Activated CD4-positive, alpha-beta T cell treated with anti-CD3 and anti-CD28 coated beads, Interleukin-2, amount 50 U/mL, for 24 hours (primary cell): ENCODE measurements around the gene ADAMTSL4.

Source experiments
- DNase-seq, 2 donors: peaks; one replicate each; pipeline ENCODE4 v3.0.0-alpha.2; 2020; ENCODE audit warnings: low read depth in 1 of 2, low spot score in 1 of 2

The ADAMTSL4 gene

GRCh38 chr1:150548632-150549495 lies at the start of gene ADAMTSL4:
Gene ADAMTSL4 (plus strand): TSS chr1:150549408. CDS start chr1:150552289, 2,881 bp downstream.
- DNase-seq, result no peak

DNA sequence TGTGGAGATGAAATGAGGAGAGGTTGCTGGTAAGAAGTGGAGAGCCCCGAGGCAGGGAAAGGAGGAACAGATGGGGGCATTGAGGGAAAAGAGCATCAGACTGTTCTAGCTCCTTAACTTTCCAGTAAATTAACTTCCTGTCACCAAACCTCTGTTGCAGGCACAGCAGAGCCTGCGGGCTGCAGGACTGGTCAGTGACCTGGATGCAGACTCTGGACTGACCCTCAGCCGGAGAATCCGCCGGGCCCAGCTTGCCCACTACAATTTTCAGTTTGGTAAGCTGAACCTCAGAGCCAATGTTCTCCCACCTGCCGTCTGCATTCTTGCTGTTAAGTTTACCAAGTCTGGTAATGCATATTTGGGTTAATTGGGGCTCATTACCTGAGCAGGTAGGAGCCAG lies 43.8 kb upstream of the ADAMTSL4 start:
- no peak for DNase-seq

- DNase-seq, result no peak
These were observed 41.0 kb upstream of the ADAMTSL4 start, which contains the start of gene ECM1 for GRCh38 chr1:150507912-150508864. Gene ECM1 (plus strand): TSS chr1:150508109. CDS start chr1:150508210, 101 bp downstream.

- no peak for DNase-seq
These were observed 40.2 kb upstream of the ADAMTSL4 start for GRCh38 chr1:150508982-150509381.

DNA sequence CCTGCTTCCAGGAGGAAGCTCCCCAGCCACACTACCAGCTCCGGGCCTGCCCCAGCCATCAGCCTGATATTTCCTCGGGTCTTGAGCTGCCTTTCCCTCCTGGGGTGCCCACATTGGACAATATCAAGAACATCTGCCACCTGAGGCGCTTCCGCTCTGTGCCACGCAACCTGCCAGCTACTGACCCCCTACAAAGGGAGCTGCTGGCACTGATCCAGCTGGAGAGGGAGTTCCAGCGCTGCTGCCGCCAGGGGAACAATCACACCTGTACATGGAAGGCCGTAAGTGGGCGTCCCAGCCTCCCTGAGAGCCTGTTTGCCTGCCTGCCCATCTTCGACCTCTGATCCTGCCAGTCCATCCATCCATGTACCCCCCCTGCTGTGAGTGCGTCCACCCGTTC lies 37.7 kb upstream of the ADAMTSL4 start:
- no peak for DNase-seq

- no peak for DNase-seq
These were observed 37.1 kb upstream of the ADAMTSL4 start for GRCh38 chr1:150511985-150512660.

DNA sequence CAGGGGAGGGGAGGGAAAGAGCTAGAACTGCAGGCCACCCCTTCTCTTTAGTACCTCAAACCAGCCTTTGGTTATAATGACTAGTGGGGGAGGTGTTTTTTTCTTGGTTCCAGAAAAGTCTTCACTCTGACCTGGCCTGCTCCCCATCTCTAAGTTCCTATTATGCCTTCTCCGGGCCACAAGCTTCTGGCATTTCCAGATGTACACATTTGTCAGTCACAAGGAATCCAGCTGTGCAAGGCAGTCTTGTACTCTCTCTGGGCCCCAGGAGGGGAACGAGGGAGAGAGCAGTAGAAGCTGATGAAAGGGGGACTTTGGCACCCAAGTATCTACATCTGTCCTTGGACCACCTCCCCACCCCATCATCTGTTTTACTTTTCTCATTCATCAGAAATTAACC lies 36.4 kb upstream of the ADAMTSL4 start:
- no peak for DNase-seq

DNA sequence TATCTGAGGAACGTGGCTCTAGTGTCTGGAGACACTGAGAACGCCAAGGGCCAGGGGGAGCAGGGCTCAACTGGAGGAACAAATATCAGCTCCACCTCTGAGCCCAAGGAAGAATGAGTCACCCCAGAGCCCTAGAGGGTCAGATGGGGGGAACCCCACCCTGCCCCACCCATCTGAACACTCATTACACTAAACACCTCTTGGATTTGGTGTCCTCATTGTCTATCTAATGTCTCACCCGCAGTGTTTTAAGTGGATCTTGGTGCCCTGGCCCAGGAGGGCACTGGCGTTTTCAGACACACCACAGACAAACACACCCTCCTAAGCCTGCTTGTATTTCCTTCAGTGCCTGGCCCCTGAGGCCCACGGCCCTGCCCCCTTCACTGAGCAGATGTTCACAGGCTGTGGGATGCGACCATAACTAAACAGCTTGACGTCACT lies 35.8 kb upstream of the ADAMTSL4 start:
- DNase-seq, result no peak

DNA sequence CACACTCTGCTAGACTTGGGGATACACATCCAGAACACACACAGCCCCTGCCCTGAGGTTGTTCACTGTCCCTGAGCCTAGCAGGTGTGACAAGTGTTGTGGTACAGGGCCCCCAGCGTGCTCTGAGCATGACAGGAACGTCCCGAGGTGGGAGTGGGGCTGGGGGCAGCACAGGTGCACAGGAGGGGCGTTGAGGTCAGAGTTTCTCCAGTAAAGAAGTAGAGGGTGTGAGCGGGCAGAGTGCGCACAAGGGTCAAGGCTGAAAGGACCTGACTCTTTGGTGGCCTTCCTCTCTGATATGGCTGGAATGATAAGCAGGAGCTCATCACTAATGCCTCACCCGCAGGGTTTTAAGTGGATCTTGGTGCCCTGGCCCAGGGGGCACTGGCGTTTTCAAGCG lies 34.9 kb upstream of the ADAMTSL4 start:
- no peak for DNase-seq

- DNase-seq, result no peak
These were observed 34.3 kb upstream of the ADAMTSL4 start for GRCh38 chr1:150514913-150515327.

DNA sequence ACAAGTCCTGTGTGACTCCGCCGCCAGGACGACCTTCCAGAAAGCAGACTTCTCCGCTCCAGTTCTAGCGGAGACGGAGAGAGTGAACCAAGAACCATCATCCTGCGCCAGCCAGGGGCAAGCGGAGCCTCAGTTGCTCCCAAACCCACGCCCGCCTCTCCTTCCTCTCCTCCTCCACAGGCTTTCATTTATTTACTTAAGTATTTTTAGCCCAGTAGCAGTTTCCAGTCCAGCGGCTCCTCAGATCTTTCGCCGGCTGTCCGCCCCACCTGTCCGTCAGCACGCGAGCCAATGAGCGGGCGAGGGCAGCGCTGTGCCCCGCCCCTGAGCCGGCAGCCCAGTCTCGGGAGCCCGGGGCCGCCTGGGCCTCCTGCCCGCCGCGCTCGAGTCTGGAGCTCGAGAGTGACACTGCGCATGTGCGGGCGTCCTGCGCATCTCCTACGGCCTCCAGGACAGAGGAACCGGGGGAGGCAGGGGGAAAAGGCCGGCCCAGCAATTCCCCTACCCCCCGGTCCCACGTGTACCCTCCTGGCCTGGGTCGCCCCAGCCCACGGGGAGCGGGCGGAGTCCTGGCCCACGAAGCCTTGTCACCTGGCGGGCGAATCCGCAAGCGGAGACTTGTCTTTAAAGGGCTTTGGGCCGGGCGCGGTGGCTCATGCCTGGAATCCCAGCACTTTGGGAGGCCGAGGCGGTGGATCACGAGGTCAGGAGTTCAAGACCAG lies 33.7 kb upstream of the ADAMTSL4 start, which contains the start of gene FALEC:
FALEC (plus strand) TSS at position 425 of the 722 bp plus-strand sequence.
- peak; percentile 86 for DNase-seq

DNA sequence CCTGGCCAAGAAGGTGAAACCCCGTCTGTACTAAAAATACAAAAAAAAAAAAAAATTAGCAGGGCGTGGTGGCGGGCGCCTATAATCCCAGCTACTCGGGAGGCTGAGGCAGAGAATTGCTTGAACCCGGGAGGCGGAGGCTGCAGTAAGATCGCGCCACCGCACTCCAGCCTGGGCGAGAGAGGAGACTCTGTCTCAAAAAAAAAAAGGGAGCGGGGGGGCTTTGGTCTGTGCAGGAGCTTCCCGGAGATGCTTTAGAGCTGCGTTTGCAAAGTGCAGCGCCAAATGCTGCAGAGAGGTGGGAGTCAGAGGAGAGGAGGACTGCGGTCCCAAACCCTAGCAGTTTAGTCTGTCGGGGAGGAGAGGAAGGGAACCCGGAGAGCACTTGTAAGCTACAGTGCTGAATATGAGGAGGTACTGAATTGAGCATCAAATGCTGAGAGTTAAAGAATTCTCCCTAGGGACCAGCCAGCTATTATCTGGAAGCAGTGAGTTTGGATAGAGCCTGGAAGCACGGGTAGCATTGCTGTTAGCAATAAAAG lies 33.1 kb upstream of the ADAMTSL4 start:
- DNase-seq, result no peak

- no peak for DNase-seq
These were observed 32.6 kb upstream of the ADAMTSL4 start for GRCh38 chr1:150516616-150517015.

DNA sequence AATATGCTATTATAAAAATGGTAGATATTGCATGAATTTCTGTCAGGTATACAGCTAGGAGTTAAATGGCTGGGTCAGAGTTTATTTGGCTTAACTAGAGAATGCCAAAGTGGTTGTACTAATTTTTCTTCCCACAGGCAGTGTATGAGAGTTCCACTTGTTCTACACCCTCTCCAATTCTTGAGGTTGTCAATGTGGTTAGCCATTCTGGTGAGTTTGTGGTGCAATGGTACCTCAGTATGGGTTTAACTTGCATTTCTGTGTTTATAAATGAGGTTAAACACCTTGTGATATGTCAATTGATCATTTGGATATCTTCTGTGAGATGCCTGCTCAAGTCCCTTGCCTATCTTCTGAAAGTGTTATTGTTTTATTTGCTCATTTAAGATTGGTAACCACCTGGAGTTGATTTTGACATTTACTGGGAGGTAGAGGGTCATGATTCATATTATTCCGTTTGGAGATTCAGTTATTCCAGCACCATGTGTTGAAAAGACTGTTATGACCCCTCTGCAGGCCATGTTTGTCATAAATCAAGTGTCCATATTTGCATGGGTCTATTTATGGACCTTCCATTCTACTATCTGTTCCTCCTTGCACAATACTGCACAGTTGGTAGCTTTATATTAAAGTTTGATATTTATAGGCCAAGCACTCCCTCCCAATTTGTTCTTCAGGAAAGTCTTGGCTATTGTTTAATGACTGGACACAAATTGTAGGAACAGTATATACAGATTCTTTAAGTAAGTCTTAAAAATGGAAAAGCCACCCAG lies 27.8 kb upstream of the ADAMTSL4 start:
- no peak for DNase-seq

GRCh38 chr1:150525348-150525747 lies 23.9 kb upstream of the ADAMTSL4 start:
- DNase-seq, result no peak

DNA sequence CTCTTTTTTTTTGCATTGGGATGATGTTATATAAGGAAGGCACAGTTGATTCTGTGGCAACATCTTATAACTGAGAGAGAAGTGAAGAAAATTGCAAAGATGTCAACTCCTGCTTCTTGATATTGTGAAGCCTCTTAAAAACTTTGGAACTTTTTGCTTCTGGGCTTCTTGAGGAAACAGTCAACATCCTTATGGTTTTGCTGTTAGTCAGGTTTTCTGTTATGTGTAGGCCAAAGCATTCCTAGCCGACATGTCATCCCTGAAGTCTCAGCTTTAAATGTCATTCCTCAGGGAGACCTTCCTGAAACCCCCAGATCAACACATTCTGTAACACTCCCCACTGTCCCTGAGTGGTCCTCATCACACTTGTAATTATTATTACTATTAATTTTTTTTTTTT lies 21.0 kb upstream of the ADAMTSL4 start:
- no peak for DNase-seq

DNA sequence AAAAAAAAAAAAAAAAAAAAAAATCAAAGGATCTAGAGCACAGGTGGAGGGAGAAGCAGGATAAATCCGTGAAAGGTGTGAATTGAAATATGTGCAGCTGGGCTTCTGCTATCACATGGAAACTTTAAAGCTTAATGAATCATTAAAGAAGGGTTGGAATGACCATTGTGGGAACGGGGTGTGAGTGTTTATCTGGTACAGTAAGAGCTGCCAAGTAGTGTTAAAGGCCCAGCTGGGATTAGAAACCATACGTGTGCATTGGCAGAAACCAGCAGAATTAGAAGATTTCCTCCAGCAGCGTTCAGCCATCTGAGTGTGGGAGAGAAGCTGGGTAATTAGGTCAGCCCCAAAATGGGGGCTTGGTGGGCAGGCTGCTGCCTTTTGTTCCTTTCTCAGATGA lies 20.2 kb upstream of the ADAMTSL4 start:
- DNase-seq, result no peak

DNA sequence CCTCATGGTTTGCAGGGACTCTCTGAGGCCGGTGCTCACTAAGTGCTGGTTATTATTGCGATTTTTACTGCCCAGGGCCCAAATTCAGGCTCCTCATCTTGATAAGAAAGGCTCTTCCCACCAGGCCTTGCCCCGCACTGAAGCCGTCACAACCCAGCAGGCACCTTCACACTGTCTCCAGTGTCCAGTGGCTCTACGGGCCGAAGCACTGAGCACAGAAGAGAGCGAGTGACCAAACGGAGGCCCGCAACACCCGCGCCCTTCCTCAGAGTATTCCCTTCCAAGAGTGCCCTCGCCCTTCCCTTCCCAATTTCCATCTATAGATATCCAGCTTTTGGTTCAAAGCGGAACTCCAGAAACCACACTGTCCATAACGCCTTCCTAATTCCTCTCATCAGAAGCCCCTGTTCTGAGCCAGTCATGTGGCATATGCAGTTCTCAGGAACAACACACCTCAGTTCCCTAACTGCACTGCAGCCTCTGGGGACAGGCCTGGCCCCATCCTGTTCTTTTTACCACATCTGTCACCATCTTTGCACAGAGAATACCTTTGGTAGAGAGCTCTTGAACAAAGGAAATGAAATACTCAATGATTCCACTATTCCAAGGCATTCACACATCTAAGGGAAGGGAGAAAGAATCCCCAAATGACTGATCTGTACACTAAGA lies 18.6 kb upstream of the ADAMTSL4 start:
- DNase-seq, result no peak

DNA sequence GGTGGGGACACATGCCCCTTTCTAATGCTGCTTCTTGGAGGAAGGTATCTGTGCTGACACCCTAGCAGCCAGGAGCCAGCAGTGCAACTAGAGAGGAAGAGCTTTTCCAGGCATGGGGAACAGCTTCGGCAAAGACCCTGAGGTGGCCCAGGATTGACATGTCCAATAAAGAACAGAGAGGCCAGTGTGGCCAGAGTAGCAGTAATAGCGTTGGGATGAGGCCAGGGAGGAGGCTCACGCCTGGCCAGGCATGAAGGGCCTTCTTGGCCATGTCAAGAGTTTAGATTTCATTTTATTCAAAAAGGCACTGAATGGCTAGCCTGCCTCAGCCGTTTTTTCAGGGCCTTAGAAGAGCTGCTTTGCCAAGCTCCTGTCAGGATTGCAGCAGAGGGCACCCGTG lies 16.3 kb upstream of the ADAMTSL4 start:
- DNase-seq, result no peak
